Spleen (tissue), 11 donors: ENCODE measurements around the gene CST11. TPM values are rescaled to one million over a fixed set of nuclear protein-coding genes. Genes with fewer than 3 reads are reported as not detected.

ENCODE experiments used
- DNase-seq: peaks from one replicate; pipeline ENCODE4 v3.0.0-alpha.2; 2020
- H3K27ac ChIP-seq, 8 donors: fragments of 200-600 bp; sonication (generic) in 7 of 8; 1 replicate in 4 of 8; 2 replicates in 4 of 8; pipeline versions ENCODE4 v1.5.0 to v1.8.0; 2016 to 2021; ENCODE audit warnings: inconsistent platforms in 4 of 8, mild to moderate bottlenecking in 4 of 8, moderate library complexity in 1 of 8
- H3K27me3 ChIP-seq, 7 donors: fragments of 200-600 bp; sonication (generic) in 6 of 7; replicated peaks in 1 of 7; 1 replicate in 4 of 7; 2 replicates in 3 of 7; pipeline versions ENCODE4 v1.5.0 to v1.8.0; 2016 to 2021; ENCODE audit warnings: inconsistent platforms in 3 of 7, mild to moderate bottlenecking in 1 of 7
- H3K36me3 ChIP-seq, 6 donors: fragments of 200-600 bp; sonication (generic) in 5 of 6; 1 replicate in 4 of 6; 2 replicates in 2 of 6; pipeline versions ENCODE4 v1.5.0 to v1.8.0; 2016 to 2021; ENCODE audit warnings: inconsistent platforms in 2 of 6
- H3K4me1 ChIP-seq, 6 donors: fragments of 200-600 bp; sonication (generic) in 5 of 6; 1 replicate in 3 of 6; 2 replicates in 3 of 6; pipeline versions ENCODE4 v1.5.0 to v1.8.0; 2016 to 2021; ENCODE audit warnings: inconsistent platforms in 3 of 6
- H3K4me3 ChIP-seq, 8 donors: fragments of 200-600 bp; sonication (generic) in 7 of 8; 1 replicate in 4 of 8; 2 replicates in 4 of 8; pipeline versions ENCODE4 v1.5.0 to v1.8.0; 2016 to 2021; ENCODE audit warnings: inconsistent platforms in 4 of 8, mild to moderate bottlenecking in 4 of 8, moderate library complexity in 2 of 8
- H3K9me3 ChIP-seq, 8 donors: fragments of 200-600 bp; sonication (generic) in 7 of 8; 1 replicate in 4 of 8; 2 replicates in 4 of 8; pipeline versions ENCODE4 v1.5.0 to v1.8.0; 2016 to 2021; ENCODE audit warnings: inconsistent platforms in 4 of 8
- POLR2A ChIP-seq, 3 donors: fragments of 450-650 bp; IDR thresholded peaks; one replicate each; pipeline ENCODE4 v1.5.1; 2017; ENCODE audit warnings: antibody characterized with exemption in 3 of 3, mild to moderate bottlenecking in 1 of 3
- POLR2AphosphoS5 ChIP-seq, 3 donors: sonication (generic); formaldehyde crosslinking; IDR thresholded peaks; one replicate each; pipeline ENCODE4 v1.5.1; 2017; ENCODE audit warnings: antibody characterized with exemption in 3 of 3
- WGBS, 5 donors: extraction: QIAGEN DNeasy Blood & Tissue Kit in 3 of 5; methylation state at CpG; one replicate each; pipeline versions ENCODE4 v1.1.5 to v1.1.7; 2013 to 2018; 5-methylcytosine and 5-hydroxymethylcytosine counted together
- intact Hi-C: fragments of 100-400 bp; cut with DNase I; formaldehyde crosslinking; loops from one replicate; pipeline ENCODE4 v1.15.0; 2023; ENCODE audit warnings: low total_unique reads
- polyA plus RNA-seq, 3 donors: library from polyadenylated mRNA; stranded (reverse); fragments of 200-250 nt; gene quantifications; one replicate each; pipeline ENCODE4 v1.2.1, GENCODE V29; 2013
- total RNA-seq, 7 donors: library from RNA; depleted of rRNA in 3 of 7; stranded (reverse); fragments of >200 nt in 3 of 7; fragmentation: NEBNext Ultra II Directional in 4 of 7; extraction: Animal tissue kit (Norgen Biotek cat#: 25700) in 4 of 7; gene quantifications; one replicate each; pipeline versions ENCODE4 v1.1.0 to v1.2.1, GENCODE V29; 2016 to 2021
- TF ChIP-seq, protein P1 (sequence below), 11 experiments: fragments of 200-600 bp in 7 of 11; fragments of 450-650 bp in 4 of 11; sonication (generic) in 4 of 11; IDR thresholded peaks in 8 of 11; conservative IDR thresholded peaks in 3 of 11; 1 replicate in 7 of 11; 2 replicates in 4 of 11; pipeline versions ENCODE4 v1.4.0 to v1.8.0; 2016 to 2021; ENCODE audit warnings: antibody characterized with exemption in 11 of 11, inconsistent platforms in 4 of 11, mild to moderate bottlenecking in 1 of 11
- donor health status: healthy with polysubstance abuse.
- donor health status: DM: no; HTN: no; CAD: no; lungs with moderate emphysema.
- donor health status: DM: no; HTN: no; CAD: no.
- donor health status: Bipolar disorder and iron deficiency.
- donor health status: healthy.
- donor health status: DM: no; HTN: no; CAD: no.
- donor health status: DM: yes; HTN: yes; CAD: no.

CST11 gene
- total and polyA plus RNA-seq, 10 donors: not detected

DNA sequence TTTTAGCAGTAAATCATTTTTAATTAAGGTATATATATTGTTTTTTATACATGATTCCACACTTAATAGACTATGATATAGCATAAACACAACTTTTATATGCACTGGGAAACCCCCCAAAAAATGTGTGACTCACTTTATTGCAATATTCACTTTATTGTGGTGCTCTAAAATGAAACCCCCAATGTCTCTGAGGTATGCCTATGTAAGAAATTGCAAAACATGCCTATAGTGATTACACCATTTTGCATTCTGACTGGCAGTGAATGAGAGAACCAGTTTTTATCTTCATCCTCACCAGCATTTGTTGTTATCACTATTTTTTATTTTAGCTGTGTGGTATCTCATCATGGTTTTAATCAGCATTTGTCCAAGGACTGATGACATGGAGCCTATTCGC lies 8.5 kb upstream of the CST11 start:
- Histone ChIP-seq H3K4me3 (no peak overlapping the region), H3K4me1 (peaks cover 0 to 3% (median 0%) of the 10 kb centered on the region in 6 donors), H3K27me3 (peaks cover 0 to 3% (median 0%) of the 10 kb centered on the region in 7 donors), H3K27ac (no peak overlapping the region), H3K9me3 (peaks cover 0 to 24% (median 12%) of the 10 kb centered on the region in 8 donors), H3K36me3 (no peaks in the 10 kb centered on the region)
- TF ChIP-seq POLR2A (IDR thresholded peaks at IDR 0.05) (no peak), POLR2AphosphoS5 (IDR thresholded peaks at IDR 0.05) (no peak)
- TF ChIP-seq, protein P1, sequence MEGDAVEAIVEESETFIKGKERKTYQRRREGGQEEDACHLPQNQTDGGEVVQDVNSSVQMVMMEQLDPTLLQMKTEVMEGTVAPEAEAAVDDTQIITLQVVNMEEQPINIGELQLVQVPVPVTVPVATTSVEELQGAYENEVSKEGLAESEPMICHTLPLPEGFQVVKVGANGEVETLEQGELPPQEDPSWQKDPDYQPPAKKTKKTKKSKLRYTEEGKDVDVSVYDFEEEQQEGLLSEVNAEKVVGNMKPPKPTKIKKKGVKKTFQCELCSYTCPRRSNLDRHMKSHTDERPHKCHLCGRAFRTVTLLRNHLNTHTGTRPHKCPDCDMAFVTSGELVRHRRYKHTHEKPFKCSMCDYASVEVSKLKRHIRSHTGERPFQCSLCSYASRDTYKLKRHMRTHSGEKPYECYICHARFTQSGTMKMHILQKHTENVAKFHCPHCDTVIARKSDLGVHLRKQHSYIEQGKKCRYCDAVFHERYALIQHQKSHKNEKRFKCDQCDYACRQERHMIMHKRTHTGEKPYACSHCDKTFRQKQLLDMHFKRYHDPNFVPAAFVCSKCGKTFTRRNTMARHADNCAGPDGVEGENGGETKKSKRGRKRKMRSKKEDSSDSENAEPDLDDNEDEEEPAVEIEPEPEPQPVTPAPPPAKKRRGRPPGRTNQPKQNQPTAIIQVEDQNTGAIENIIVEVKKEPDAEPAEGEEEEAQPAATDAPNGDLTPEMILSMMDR (IDR thresholded peaks at IDR 0.05 in 8 of 11, conservative IDR thresholded peaks at IDR 0.05 in 3 of 11): no peak
- intact Hi-C loops: no loop called here
- no peak for DNase-seq
- 45 to 93% (median 84%) methylated on average over 1 of the region's 1 CpG for WGBS, 5 donors

DNA sequence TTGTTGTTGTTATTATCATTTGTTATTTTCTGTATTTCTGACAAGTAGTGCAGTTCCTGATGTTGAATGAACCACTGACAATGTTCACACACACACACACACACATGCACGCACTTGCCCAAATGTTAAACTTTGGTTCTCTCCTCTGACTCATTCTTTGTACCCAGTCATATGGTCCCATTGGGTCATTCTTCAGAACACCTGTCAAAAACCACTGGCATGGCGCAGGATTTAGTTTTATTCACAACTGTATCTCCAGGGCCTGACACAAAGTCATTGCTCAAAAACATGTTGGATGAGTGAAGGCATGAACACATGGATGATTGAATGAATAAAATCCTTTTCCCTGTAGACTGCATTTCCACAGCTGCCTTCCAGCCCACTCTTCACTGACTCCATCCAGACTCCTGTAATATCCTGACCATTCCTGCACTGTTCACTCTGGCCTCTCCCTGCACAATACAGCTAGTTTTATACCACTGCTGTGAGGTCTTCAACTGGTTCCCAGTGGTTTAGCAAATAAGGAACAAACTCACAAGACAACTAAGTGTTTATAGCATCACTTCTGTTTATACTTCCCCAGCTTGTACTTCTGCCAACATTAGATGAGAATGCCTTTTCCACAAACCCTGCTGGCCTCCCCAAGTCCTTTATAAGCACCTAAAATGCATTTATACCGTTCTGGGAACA lies 6.9 kb upstream of the CST11 start:
- Histone ChIP-seq H3K4me3 (no peak overlapping the region), H3K27me3 (peaks cover 0 to 6% (median 0%) of the 10 kb centered on the region in 7 donors), H3K36me3 (no peaks in the 10 kb centered on the region), H3K27ac (no peak overlapping the region), H3K4me1 (peaks cover 0 to 8% (median 0%) of the 10 kb centered on the region in 6 donors), H3K9me3 (peaks cover 0 to 14% (median under 1%) of the 10 kb centered on the region in 8 donors)
- DNase-seq: no peak
- TF ChIP-seq, protein P1 (IDR thresholded peaks at IDR 0.05 in 8 of 11, conservative IDR thresholded peaks at IDR 0.05 in 3 of 11): no peak
- TF ChIP-seq POLR2A (IDR thresholded peaks at IDR 0.05) (no peak), POLR2AphosphoS5 (IDR thresholded peaks at IDR 0.05) (no peak)
- intact Hi-C loops: no loop called here
- WGBS, 5 donors: 46 to 70% (median 67%) methylated on average over 3 of the region's 3 CpGs

DNA sequence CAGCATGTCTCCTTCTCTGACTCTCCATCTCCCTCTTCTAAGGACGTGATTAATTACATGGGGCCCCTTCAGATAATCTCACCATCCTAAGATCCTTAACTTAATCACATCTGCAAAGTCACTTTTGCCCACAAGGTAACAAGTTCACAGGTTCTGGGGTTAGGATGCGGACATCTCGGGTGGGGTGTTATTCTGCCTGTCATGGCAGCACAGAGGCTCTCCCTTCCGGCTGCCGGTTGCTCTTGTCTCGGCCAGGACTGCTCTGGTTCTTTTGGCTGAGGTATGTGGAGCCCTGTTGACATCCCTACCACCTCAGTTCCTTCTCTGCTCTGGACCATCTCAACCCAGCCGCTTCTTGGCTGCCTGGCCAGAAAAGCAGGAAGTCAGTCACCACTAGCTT lies 4.2 kb upstream of the CST11 start:
- H3K27me3 ChIP-seq: peaks cover 0 to 11% (median 0%) of the 10 kb centered on the region in 7 donors
- TF ChIP-seq POLR2AphosphoS5 (IDR thresholded peaks at IDR 0.05) (no peak), POLR2A (IDR thresholded peaks at IDR 0.05) (no peak)
- TF ChIP-seq, protein P1 (IDR thresholded peaks at IDR 0.05 in 8 of 11, conservative IDR thresholded peaks at IDR 0.05 in 3 of 11): no peak
- no peak overlapping the region for H3K4me3 ChIP-seq
- H3K9me3 ChIP-seq: peaks cover 0 to 5% (median 0%) of the 10 kb centered on the region in 8 donors
- H3K36me3 ChIP-seq: no peaks in the 10 kb centered on the region
- WGBS, 5 donors: 72 to 89% (median 83%) methylated on average over 7 of the region's 7 CpGs
- DNase-seq: no peak
- intact Hi-C loops: no loop called here
- H3K4me1 ChIP-seq: peaks cover 0 to 8% (median 0%) of the 10 kb centered on the region in 6 donors
- peak overlapping the region in 4 of 8 donors; percentile 8 to 61 (median 30) for H3K27ac ChIP-seq

DNA sequence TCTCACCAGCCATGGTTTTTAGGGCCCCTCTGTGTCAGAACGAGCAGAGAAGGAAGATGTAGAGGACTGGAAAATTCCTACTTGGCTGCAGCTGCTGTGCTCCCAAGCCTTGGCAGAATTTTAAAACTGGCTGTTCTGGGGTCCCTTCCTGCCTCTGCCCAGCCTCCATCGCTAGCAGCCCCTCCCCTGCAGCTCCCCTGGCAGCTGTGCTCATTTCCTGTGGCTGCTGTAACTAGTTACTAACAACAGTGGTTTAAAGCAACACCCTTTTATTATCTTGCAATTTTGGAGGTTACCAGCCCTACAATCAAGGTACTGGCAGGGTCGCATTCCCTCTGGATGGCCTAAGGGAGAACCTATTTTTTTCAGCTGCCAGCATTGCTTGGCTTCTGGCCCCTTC lies 3.7 kb upstream of the CST11 start:
- no peak for TF ChIP-seq POLR2AphosphoS5 (IDR thresholded peaks at IDR 0.05)
- TF ChIP-seq, protein P1 (IDR thresholded peaks at IDR 0.05 in 8 of 11, conservative IDR thresholded peaks at IDR 0.05 in 3 of 11): no peak
- TF ChIP-seq POLR2A (IDR thresholded peaks at IDR 0.05): no peak
- Histone ChIP-seq H3K36me3 (no peaks in the 10 kb centered on the region), H3K27me3 (peaks cover 0 to 11% (median 0%) of the 10 kb centered on the region in 7 donors), H3K4me1 (peaks cover 0 to 8% (median 0%) of the 10 kb centered on the region in 6 donors), H3K27ac (peak overlapping the region in 4 of 8 donors; percentile 8 to 61 (median 30)), H3K9me3 (peaks cover 0 to 5% (median 0%) of the 10 kb centered on the region in 8 donors), H3K4me3 (no peak overlapping the region)
- WGBS, 5 donors: 25 to 32% (median 29%) methylated on average over 3 of the region's 3 CpGs
- no peak for DNase-seq
- intact Hi-C loops: no loop called here
